CD14-positive monocyte (primary cell): ENCODE data around the gene KLHDC9. TPM values are rescaled to one million over a fixed set of nuclear protein-coding genes. Genes with fewer than 3 reads are reported as not detected.

Source experiments
- DNase-seq, 3 donors: peaks; one replicate each; pipeline ENCODE4 v3.0.0-alpha.2; 2011 to 2022
- H2AFZ ChIP-seq: 2 replicates; pipeline ENCODE4 v1.6.0; 2012; ENCODE audit warnings: mild to moderate bottlenecking, low read depth, low read length, inconsistent platforms; ENCODE audit not compliant: insufficient read depth, poor library complexity, severe bottlenecking
- H3K27ac ChIP-seq, 2 donors: 1 replicate in 1 of 2; 2 replicates in 1 of 2; pipeline ENCODE4 v1.5.1; 2012 to 2013; ENCODE audit warnings: low read length in 2 of 2, control low read depth in 1 of 2, inconsistent platforms in 1 of 2, low read depth in 1 of 2, mild to moderate bottlenecking in 1 of 2
- H3K27me3 ChIP-seq, 2 donors: one replicate each; pipeline versions ENCODE4 v1.6.0 to v1.6.1; 2011 to 2013; ENCODE audit warnings: low read length in 2 of 2; ENCODE audit not compliant: control insufficient read depth in 2 of 2, insufficient read depth in 2 of 2
- H3K36me3 ChIP-seq, 2 donors: replicated peaks in 1 of 2; 1 replicate in 1 of 2; 2 replicates in 1 of 2; pipeline versions ENCODE4 v1.5.1 to v1.6.1; 2012 to 2013; ENCODE audit warnings: low read length in 2 of 2, control low read depth in 1 of 2, inconsistent platforms in 1 of 2, mild to moderate bottlenecking in 1 of 2; ENCODE audit not compliant: insufficient read depth in 2 of 2, control insufficient read depth in 1 of 2
- H3K4me1 ChIP-seq, 2 donors: 1 replicate in 1 of 2; 2 replicates in 1 of 2; pipeline versions ENCODE4 v1.5.1 to v1.6.1; 2012 to 2013; ENCODE audit warnings: low read length in 2 of 2, control low read depth in 1 of 2, inconsistent platforms in 1 of 2, mild to moderate bottlenecking in 1 of 2, moderate library complexity in 1 of 2; ENCODE audit not compliant: insufficient read depth in 2 of 2, control insufficient read depth in 1 of 2
- H3K4me2 ChIP-seq: replicated peaks from 2 replicates; pipeline ENCODE3; 2012; ENCODE audit warnings: low read length, moderate library complexity, mild to moderate bottlenecking; ENCODE audit not compliant: poor library complexity, severe bottlenecking; ENCODE audit errors: extremely low read depth
- H3K4me3 ChIP-seq, 3 experiments: fragments of 200-600 bp in 1 of 3; sonication (generic) in 1 of 3; replicated peaks in 1 of 3; 1 replicate in 2 of 3; 2 replicates in 1 of 3; pipeline ENCODE4 v1.5.1; 2011 to 2013; ENCODE audit warnings: low read length in 3 of 3, mild to moderate bottlenecking in 3 of 3, control low read depth in 2 of 3, low read depth in 2 of 3, inconsistent platforms in 1 of 3, moderate library complexity in 1 of 3
- H3K79me2 ChIP-seq: 2 replicates; pipeline ENCODE4 v1.6.0; 2012; ENCODE audit warnings: mild to moderate bottlenecking, control low read depth, inconsistent platforms, low read length, moderate library complexity; ENCODE audit not compliant: insufficient read depth
- H3K9ac ChIP-seq: 2 replicates; pipeline ENCODE4 v1.6.0; 2017; ENCODE audit warnings: low read length, mild to moderate bottlenecking; ENCODE audit not compliant: insufficient read depth, poor library complexity, severe bottlenecking
- H3K9me3 ChIP-seq, 2 donors: replicated peaks in 1 of 2; 1 replicate in 1 of 2; 2 replicates in 1 of 2; pipeline versions ENCODE4 v1.5.1 to v1.6.1; 2012 to 2013; ENCODE audit warnings: low read length in 2 of 2, control low read depth in 1 of 2; ENCODE audit not compliant: control insufficient read depth in 1 of 2, insufficient read depth in 1 of 2
- H4K20me1 ChIP-seq: 2 replicates; pipeline ENCODE4 v1.6.0; 2012; ENCODE audit warnings: mild to moderate bottlenecking, low read length, control low read depth, moderate library complexity; ENCODE audit not compliant: insufficient read depth
- H3K27ac Mint-ChIP-seq, 7 donors: one replicate each; pipeline ENCODE4 v1.8.0; 2020; ENCODE audit warnings: mild to moderate bottlenecking in 7 of 7, mixed read lengths in 7 of 7, moderate library complexity in 6 of 7, inconsistent platforms in 2 of 7
- H3K27me3 Mint-ChIP-seq, 3 donors: one replicate each; pipeline ENCODE4 v1.8.0; 2021 to 2022; ENCODE audit warnings: low read depth in 3 of 3, mild to moderate bottlenecking in 3 of 3, mixed read lengths in 3 of 3, moderate library complexity in 3 of 3, inconsistent platforms in 1 of 3
- H3K36me3 Mint-ChIP-seq, 2 donors: one replicate each; pipeline ENCODE4 v1.8.0; 2020; ENCODE audit warnings: mixed read lengths in 2 of 2, inconsistent platforms in 1 of 2, mild to moderate bottlenecking in 1 of 2
- H3K4me1 Mint-ChIP-seq: one replicate; pipeline ENCODE4 v1.8.0; 2020; ENCODE audit warnings: mild to moderate bottlenecking, mixed read lengths
- H3K4me3 Mint-ChIP-seq, 2 donors: one replicate each; pipeline ENCODE4 v1.8.0; 2020; ENCODE audit warnings: mild to moderate bottlenecking in 2 of 2, mixed read lengths in 2 of 2, moderate library complexity in 1 of 2
- H3K9me3 Mint-ChIP-seq, 7 donors: one replicate each; pipeline ENCODE4 v1.8.0; 2020 to 2022; ENCODE audit warnings: mixed read lengths in 7 of 7, mild to moderate bottlenecking in 6 of 7, moderate library complexity in 6 of 7, inconsistent platforms in 2 of 7
- WGBS: methylation state at CpG from one replicate; pipeline ENCODE4 v1.1.5; 2013; ENCODE audit warnings: missing lambda C conversion rate; ENCODE audit not compliant: insufficient coverage; 5-methylcytosine and 5-hydroxymethylcytosine counted together
- intact Hi-C, 2 donors: fragments of 100-400 bp; cut with micrococcal nuclease; formaldehyde crosslinking; loops; one replicate each; pipeline versions ENCODE4 v1.15.0 to v1.15.1; 2023
- polyA plus RNA-seq, 3 donors: library from polyadenylated mRNA; depleted of rRNA in 1 of 3; unstranded in 2 of 3; stranded (reverse) in 1 of 3; fragments of 300-500 nt in 2 of 3; fragments of >200 nt in 1 of 3; fragmentation: Illumina TruSeq in 2 of 3; gene quantifications; 1 replicate in 2 of 3; 2 replicates in 1 of 3; pipeline ENCODE4 v1.2.3, GENCODE V29; 2012 to 2021
- TF ChIP-seq, protein P1 (sequence below): fragments of 200-600 bp; IDR thresholded peaks from one replicate; pipeline ENCODE4 v1.8.0; 2022; ENCODE audit warnings: antibody characterized with exemption, mild to moderate bottlenecking

Gene KLHDC9
- polyA plus RNA-seq, 3 donors = 0.08 TPM; not detected in 2

DNA sequence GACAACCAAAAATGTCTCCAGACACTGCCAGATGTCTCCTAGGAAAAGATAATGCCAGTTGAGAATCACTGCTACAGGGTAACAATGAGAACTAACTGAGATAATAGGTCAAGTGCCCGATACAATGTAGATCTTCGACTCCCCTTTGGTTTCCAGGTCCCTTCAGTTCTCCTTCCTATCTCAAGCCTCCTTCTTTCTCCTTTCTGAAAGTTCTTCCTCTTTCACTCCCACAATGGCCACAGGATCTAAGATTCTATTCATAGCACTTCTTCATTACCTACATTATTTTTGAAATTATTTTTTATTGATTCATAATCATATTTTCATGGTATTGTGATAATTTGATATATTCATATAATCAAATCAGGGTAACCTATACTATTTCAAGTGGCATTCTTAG is 13.4 kb downstream of the KLHDC9 start:
- 0% methylated on average over 2 of the region's 2 CpGs for WGBS
- TF ChIP-seq, protein P1, sequence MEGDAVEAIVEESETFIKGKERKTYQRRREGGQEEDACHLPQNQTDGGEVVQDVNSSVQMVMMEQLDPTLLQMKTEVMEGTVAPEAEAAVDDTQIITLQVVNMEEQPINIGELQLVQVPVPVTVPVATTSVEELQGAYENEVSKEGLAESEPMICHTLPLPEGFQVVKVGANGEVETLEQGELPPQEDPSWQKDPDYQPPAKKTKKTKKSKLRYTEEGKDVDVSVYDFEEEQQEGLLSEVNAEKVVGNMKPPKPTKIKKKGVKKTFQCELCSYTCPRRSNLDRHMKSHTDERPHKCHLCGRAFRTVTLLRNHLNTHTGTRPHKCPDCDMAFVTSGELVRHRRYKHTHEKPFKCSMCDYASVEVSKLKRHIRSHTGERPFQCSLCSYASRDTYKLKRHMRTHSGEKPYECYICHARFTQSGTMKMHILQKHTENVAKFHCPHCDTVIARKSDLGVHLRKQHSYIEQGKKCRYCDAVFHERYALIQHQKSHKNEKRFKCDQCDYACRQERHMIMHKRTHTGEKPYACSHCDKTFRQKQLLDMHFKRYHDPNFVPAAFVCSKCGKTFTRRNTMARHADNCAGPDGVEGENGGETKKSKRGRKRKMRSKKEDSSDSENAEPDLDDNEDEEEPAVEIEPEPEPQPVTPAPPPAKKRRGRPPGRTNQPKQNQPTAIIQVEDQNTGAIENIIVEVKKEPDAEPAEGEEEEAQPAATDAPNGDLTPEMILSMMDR = no peak
- H3K4me1 Mint-ChIP-seq = peaks cover 54% of the 10 kb centered on the region
- intact Hi-C loops = no loop called here
- Histone ChIP-seq H3K9me3 (no peaks in the 10 kb centered on the region), H3K9ac (no peak overlapping the region), H3K27me3 (no peaks in the 10 kb centered on the region), H3K27ac (peak overlapping the region in 1 of 2 donors; percentile 70), H4K20me1 (peaks cover 96% of the 10 kb centered on the region), H3K4me2 (peak overlapping the region; percentile 37), H2AFZ (no peak overlapping the region), H3K36me3 (peaks cover 0 to 18% of the 10 kb centered on the region in 2 donors), H3K79me2 (peaks cover 100% of the 10 kb centered on the region), H3K4me3 (peak overlapping the region in 1 of 3 experiments; percentile 30), H3K4me1 (peaks cover 31 to 54% of the 10 kb centered on the region in 2 donors)
- H3K27ac Mint-ChIP-seq = peak overlapping the region; percentile 75 to 89 (median 82)
- peaks cover 16 to 39% of the 10 kb centered on the region in 2 donors for H3K36me3 Mint-ChIP-seq
- H3K4me3 Mint-ChIP-seq = peak overlapping the region in 1 of 2 donors; percentile 59
- H3K9me3 Mint-ChIP-seq = no peaks in the 10 kb centered on the region
- DNase-seq = peak in 1 of 3 donors; percentile 51
- H3K27me3 Mint-ChIP-seq = no peaks in the 10 kb centered on the region

DNA sequence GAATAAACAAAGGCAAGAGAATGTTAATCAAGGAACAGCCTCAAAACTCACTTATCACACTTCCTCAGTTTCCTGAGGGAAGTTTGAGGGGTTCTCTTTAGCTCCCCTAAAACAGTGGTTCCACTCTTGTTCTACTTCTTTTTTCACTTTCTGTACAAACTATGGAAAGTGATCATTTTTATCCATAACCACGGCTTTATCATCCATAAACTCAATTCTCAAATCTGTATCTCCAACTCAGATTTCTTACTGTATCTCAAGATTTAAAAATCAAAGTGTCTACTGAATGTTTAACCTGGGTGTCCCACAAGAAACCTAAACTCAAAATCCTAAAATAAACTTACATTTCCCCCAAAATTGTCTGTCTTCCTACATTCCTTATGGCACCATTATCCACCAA is 15.8 kb downstream of the KLHDC9 start:
- H3K4me1 ChIP-seq = peaks cover 47 to 71% of the 10 kb centered on the region in 2 donors
- peak overlapping the region in 1 of 2 donors; percentile 50 for H3K27ac ChIP-seq
- no peaks in the 10 kb centered on the region for H3K27me3 Mint-ChIP-seq
- DNase-seq = no peak
- WGBS = 0% methylated on average over 1 of the region's 1 CpG
- TF ChIP-seq, protein P1 = no peak
- H3K9me3 Mint-ChIP-seq = no peaks in the 10 kb centered on the region
- H2AFZ ChIP-seq = no peak overlapping the region
- H3K4me3 Mint-ChIP-seq = no peak overlapping the region
- H3K4me2 ChIP-seq = no peak overlapping the region
- H3K27me3 ChIP-seq = no peaks in the 10 kb centered on the region
- no peak overlapping the region for H3K9ac ChIP-seq
- no peak overlapping the region for H3K4me3 ChIP-seq
- intact Hi-C loops = no loop called here
- H3K4me1 Mint-ChIP-seq = peaks cover 69% of the 10 kb centered on the region
- no peaks in the 10 kb centered on the region for H3K9me3 ChIP-seq
- H3K36me3 Mint-ChIP-seq = peaks cover 13 to 31% of the 10 kb centered on the region in 2 donors
- H4K20me1 ChIP-seq = peaks cover 74% of the 10 kb centered on the region
- H3K27ac Mint-ChIP-seq = peak overlapping the region; percentile 5 to 68 (median 47)
- peaks cover 100% of the 10 kb centered on the region for H3K79me2 ChIP-seq
- H3K36me3 ChIP-seq = peaks cover 0 to 15% of the 10 kb centered on the region in 2 donors
